GM12892 (cell line): ENCODE results near the gene ABCA7.
A peak's percentile ranks its signal among the peaks of the same experiment; 100 is the strongest.
"Not testable (repeated sequence)": the region's sequence is repeated elsewhere in the genome, so short reads cannot be mapped to it uniquely, and the experiment has no call there.

ENCODE experiments used
- DNase-seq: peaks from one replicate; pipeline ENCODE4 v3.0.0; 2011; ENCODE audit not compliant: insufficient read length
- FAIRE-seq: peaks from 2 replicates; lab custom pipeline; 2011; peaks lifted over from hg19 to GRCh38; lab: Jason Lieb, UNC
- POLR2A ChIP-seq: IDR thresholded peaks from 2 replicates; pipeline ENCODE4 v1.6.1; 2011; ENCODE audit warnings: low read depth, low read length, control low read depth
- POLR2AphosphoS5 ChIP-seq: IDR thresholded peaks from 2 replicates; pipeline ENCODE4 v1.6.1; 2011; ENCODE audit warnings: low read depth, low read length, control low read depth
- TAF1 ChIP-seq: IDR thresholded peaks from 2 replicates; pipeline ENCODE4 v1.6.1; 2011; ENCODE audit warnings: low read depth, mild to moderate bottlenecking, control low read depth, low read length, borderline replicate concordance

Gene ABCA7

GRCh38 chr19:1019980-1020867, 19.7 kb upstream of the ABCA7 start:
- DNase-seq, result no peak
- no peak for FAIRE-seq

GRCh38 chr19:1020868-1021425, 19.0 kb upstream of the ABCA7 start, which contains the start of gene TMEM259:
Gene TMEM259, minus strand, starts transcription at chr19:1021123. Its CDS starts 127 bp downstream, at chr19:1020996.
- peak; percentile 99 for DNase-seq
- TF ChIP-seq TAF1, result peak; percentile 98
- no peak; the same call in 1 of the 2 replicates for TF ChIP-seq POLR2A
- TF ChIP-seq POLR2AphosphoS5, result no peak
- peak; percentile 98 for FAIRE-seq

More at GRCh38 chr19:1019980-1020867, 19.7 kb upstream of the ABCA7 start:
- TF ChIP-seq POLR2A, result no peak; the same call in 1 of the 2 replicates
- no peak for TF ChIP-seq TAF1
- TF ChIP-seq POLR2AphosphoS5, result no peak

- DNase-seq, result not testable (repeated sequence)
Observed at GRCh38 chr19:1023883-1024188, 16.1 kb upstream of the ABCA7 start.

GRCh38 chr19:1025080-1025479, 14.8 kb upstream of the ABCA7 start:
- not testable (repeated sequence) for DNase-seq, FAIRE-seq

More at GRCh38 chr19:1023883-1024188, 16.1 kb upstream of the ABCA7 start:
- FAIRE-seq, result not testable (repeated sequence)

GRCh38 chr19:1025960-1026782, 13.7 kb upstream of the ABCA7 start, which contains the start of gene CNN2:
Gene CNN2, plus strand, starts transcription at chr19:1026608. Its CDS starts 54 bp downstream, at chr19:1026662.
- peak; percentile 89 for DNase-seq
- TF ChIP-seq TAF1 (peak; percentile 53; the same call in 1 of the 2 replicates), POLR2AphosphoS5 (no peak), POLR2A (peak; percentile 72; the same call in 1 of the 2 replicates)
- FAIRE-seq, result peak; percentile 92

- TF ChIP-seq POLR2A (no peak), TAF1 (no peak), POLR2AphosphoS5 (no peak)
- peak; percentile 76 for FAIRE-seq
- peak; percentile 48 for DNase-seq
Observed at GRCh38 chr19:1026783-1027649, 12.9 kb upstream of the ABCA7 start.

GRCh38 chr19:1027650-1028061, 12.3 kb upstream of the ABCA7 start:
- no peak for FAIRE-seq
- TF ChIP-seq POLR2AphosphoS5, result no peak
- no peak for TF ChIP-seq TAF1
- DNase-seq, result no peak

GRCh38 chr19:1028062-1028926, 11.6 kb upstream of the ABCA7 start:
- TF ChIP-seq TAF1 (no peak), POLR2AphosphoS5 (peak; percentile 22; the same call in 1 of the 2 replicates), POLR2A (peak; percentile 42; the same call in 1 of the 2 replicates)
- peak; percentile 86 for FAIRE-seq
- peak; percentile 75 for DNase-seq

- TF ChIP-seq POLR2A (no peak), TAF1 (no peak), POLR2AphosphoS5 (no peak)
- DNase-seq (no peak), FAIRE-seq (no peak)
Observed at GRCh38 chr19:1032264-1032867, 7.5 kb upstream of the ABCA7 start.

- DNase-seq, result no peak
- FAIRE-seq, result no peak
- peak; percentile 82 for TF ChIP-seq POLR2AphosphoS5
- no peak for TF ChIP-seq TAF1
- peak; percentile 61; the same call in 1 of the 2 replicates for TF ChIP-seq POLR2A
Observed at GRCh38 chr19:1035998-1036621, 3.8 kb upstream of the ABCA7 start.
